ENCODE measurements around the gene CYP11A1. TPM values are rescaled to one million over a fixed set of nuclear protein-coding genes. Genes with fewer than 3 reads are reported as not detected.
"Not testable (repeated sequence)": the region's sequence is repeated elsewhere in the genome, so short reads cannot be mapped to it uniquely, and the experiment has no call there.

Gene CYP11A1
- total and polyA plus RNA-seq, 2 experiments from 2014 or later, result 5.4 to 13.0 TPM

- H3K27me3 ChIP-seq, result peaks cover 3% of the 10 kb centered on the region
- no peak overlapping the region for H3K27ac ChIP-seq
- no peak for DNase-seq (ENCODE audit: low read depth in 1 of 2, low spot score in 1 of 2)
- H3K36me3 ChIP-seq, result no peaks in the 10 kb centered on the region
- peaks cover 23% of the 10 kb centered on the region for H3K4me1 ChIP-seq (ENCODE audit: low read depth)
- H3K4me3 ChIP-seq, result no peak overlapping the region
- H3K9me3 ChIP-seq (ENCODE audit: low read depth), result no peaks in the 10 kb centered on the region
- no peak for TF ChIP-seq CTCF (IDR thresholded peaks at IDR 0.05; ENCODE audit: low read depth, low read length)
Observed at GRCh38 chr15:74368121-74368520, 675 bp upstream of the CYP11A1 start.

DNA sequence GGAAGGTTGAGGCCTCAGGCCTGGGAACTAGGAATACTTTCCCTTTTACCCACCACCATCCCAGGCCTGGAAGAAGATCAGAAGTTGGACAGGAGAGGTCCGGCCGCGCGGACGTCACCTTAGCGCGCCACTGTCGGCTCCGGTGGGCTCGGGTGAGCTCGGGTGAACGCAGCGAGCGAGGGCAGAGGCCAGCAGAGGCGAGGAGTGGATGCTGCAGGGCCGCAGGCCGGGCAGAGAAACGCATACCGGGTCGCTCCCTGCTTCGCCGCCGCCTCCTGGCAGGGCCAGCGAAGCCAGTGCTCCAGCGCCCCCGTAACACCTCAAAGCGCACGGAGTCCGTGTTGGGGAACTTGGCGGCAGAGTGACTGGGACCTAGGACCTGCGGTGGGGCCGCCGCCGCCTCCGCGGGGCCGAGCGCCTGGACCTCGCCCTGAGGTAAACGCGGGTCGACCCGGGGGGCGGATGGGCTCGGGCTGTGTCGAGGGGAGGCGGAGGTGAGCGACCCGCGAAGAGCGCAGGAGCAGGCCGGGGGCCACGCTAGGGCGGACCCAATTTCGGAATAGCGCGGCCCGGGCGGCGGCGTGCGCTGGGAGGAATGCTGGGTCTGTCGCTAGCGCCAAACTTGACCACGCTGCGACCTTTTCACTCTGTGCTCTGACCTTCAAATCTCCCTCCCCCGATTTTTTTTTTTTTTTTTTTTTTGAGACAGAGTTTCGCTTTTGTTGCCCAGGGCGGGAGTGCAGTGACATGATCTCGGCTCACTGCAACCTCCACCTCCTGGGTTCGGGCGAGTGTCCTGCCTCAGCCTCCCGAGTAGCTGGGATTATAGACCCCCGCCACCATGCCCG lies 1.6 kb downstream of the CYP11A1 start:
- peak; percentile 73 to 86 for DNase-seq (ENCODE audit: low read depth in 1 of 2, low spot score in 1 of 2)
- H3K27me3 ChIP-seq, result peaks cover 3% of the 10 kb centered on the region
- TF ChIP-seq CTCF (IDR thresholded peaks at IDR 0.05; ENCODE audit: low read depth, low read length), result peak; percentile 4
- H3K9me3 ChIP-seq (ENCODE audit: low read depth), result no peaks in the 10 kb centered on the region
- H3K36me3 ChIP-seq, result no peaks in the 10 kb centered on the region
- H3K4me3 ChIP-seq, result peak overlapping the region; percentile 33
- peaks cover 23% of the 10 kb centered on the region for H3K4me1 ChIP-seq (ENCODE audit: low read depth)
- peak overlapping the region; percentile 49 for H3K27ac ChIP-seq

DNA sequence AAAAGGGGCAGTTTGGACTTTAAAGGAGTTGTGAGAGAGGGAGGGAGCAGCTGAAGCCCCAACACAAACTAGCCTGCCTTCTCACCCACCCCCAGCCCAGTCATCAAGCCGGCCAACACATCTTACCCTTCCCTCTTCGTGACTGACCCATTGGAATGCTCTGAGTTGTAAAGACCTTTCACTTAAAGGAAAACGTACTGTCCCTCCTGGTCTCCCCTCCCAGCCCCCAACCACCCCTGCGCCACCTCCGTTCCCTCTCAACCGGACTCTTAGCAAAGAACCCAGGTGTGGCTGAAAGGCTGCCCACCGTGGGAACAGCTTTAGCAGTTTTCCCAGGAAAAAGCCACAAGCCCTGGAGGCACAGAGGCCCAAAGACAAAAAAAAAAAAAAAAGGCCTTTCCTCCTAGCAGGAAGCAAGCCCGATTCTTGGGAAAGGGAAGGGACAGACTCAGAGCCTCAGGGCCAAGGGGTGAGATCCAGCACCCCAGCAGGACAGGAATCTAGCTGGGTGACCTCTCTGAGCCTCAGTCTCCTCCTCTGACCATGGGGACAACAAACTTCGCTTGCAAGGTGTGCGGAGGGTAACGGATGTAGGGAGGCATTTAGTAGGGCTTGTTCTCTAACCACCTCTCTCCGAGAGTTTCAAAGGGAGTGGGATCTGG lies 2.4 kb downstream of the CYP11A1 start:
- TF ChIP-seq CTCF (IDR thresholded peaks at IDR 0.05; ENCODE audit: low read depth, low read length), result no peak
- Histone ChIP-seq H3K27me3 (peaks cover 3% of the 10 kb centered on the region), H3K27ac (no peak overlapping the region), H3K36me3 (no peaks in the 10 kb centered on the region), H3K4me3 (peak overlapping the region; percentile 33), H3K9me3 (ENCODE audit: low read depth) (no peaks in the 10 kb centered on the region), H3K4me1 (ENCODE audit: low read depth) (peaks cover 23% of the 10 kb centered on the region)
- DNase-seq (ENCODE audit: low read depth in 1 of 2, low spot score in 1 of 2), result no peak

DNA sequence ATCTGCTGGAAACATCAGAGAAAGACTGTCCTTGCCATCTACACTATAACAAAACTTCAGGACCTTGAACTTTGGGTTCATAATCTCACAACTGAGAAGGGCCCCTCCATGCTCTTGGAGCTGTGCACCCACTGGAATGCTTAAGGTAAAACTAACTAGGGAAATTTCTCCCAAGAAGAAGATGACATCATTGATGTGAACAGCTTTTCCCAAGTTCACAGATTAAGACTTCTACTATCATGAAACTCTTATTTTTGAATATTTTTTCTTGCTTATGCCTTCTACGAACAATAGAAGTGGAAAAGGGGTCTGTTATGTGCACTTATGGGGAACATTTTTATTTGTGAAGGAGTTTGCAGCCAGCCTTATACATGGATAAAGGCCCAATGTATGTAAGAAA lies 5.0 kb downstream of the CYP11A1 start:
- Histone ChIP-seq H3K27ac (no peak overlapping the region), H3K4me1 (ENCODE audit: low read depth) (peaks cover 6% of the 10 kb centered on the region), H3K9me3 (ENCODE audit: low read depth) (no peaks in the 10 kb centered on the region), H3K4me3 (no peak overlapping the region), H3K27me3 (peaks cover 3% of the 10 kb centered on the region), H3K36me3 (no peaks in the 10 kb centered on the region)
- TF ChIP-seq CTCF (IDR thresholded peaks at IDR 0.05; ENCODE audit: low read depth, low read length), result no peak
- DNase-seq (ENCODE audit: low read depth in 1 of 2, low spot score in 1 of 2), result no peak

GRCh38 chr15:74360855-74361254 lies 6.6 kb downstream of the CYP11A1 start:
- DNase-seq (ENCODE audit: low read depth in 1 of 2, low spot score in 1 of 2); H3K4me3 ChIP-seq; H3K4me1 ChIP-seq (ENCODE audit: low read depth); H3K9me3 ChIP-seq (ENCODE audit: low read depth); H3K27me3 ChIP-seq; H3K36me3 ChIP-seq; H3K27ac ChIP-seq: not testable (repeated sequence)

GRCh38 chr15:74359376-74359775 lies 8.1 kb downstream of the CYP11A1 start:
- H3K4me1 ChIP-seq (ENCODE audit: low read depth); H3K9me3 ChIP-seq (ENCODE audit: low read depth); H3K27ac ChIP-seq; H3K27me3 ChIP-seq; H3K36me3 ChIP-seq; H3K4me3 ChIP-seq; DNase-seq (ENCODE audit: low read depth in 1 of 2, low spot score in 1 of 2): not testable (repeated sequence)

GRCh38 chr15:74357514-74357913 lies 9.9 kb downstream of the CYP11A1 start:
- H3K36me3 ChIP-seq; DNase-seq (ENCODE audit: low read depth in 1 of 2, low spot score in 1 of 2); H3K27me3 ChIP-seq; H3K4me1 ChIP-seq (ENCODE audit: low read depth); H3K27ac ChIP-seq; H3K9me3 ChIP-seq (ENCODE audit: low read depth); H3K4me3 ChIP-seq: not testable (repeated sequence)

GRCh38 chr15:74356050-74356449 lies 11.4 kb downstream of the CYP11A1 start:
- H3K4me1 ChIP-seq (ENCODE audit: low read depth); DNase-seq (ENCODE audit: low read depth in 1 of 2, low spot score in 1 of 2); H3K27ac ChIP-seq; H3K27me3 ChIP-seq; H3K9me3 ChIP-seq (ENCODE audit: low read depth); H3K36me3 ChIP-seq; H3K4me3 ChIP-seq: not testable (repeated sequence)

- not testable (repeated sequence) for H3K36me3 ChIP-seq; H3K9me3 ChIP-seq (ENCODE audit: low read depth); DNase-seq (ENCODE audit: low read depth in 1 of 2, low spot score in 1 of 2)
Observed at GRCh38 chr15:74353992-74354391, 13.5 kb downstream of the CYP11A1 start.

More at GRCh38 chr15:74353992-74354391, 13.5 kb downstream of the CYP11A1 start:
- not testable (repeated sequence) for H3K4me3 ChIP-seq; H3K27ac ChIP-seq; H3K27me3 ChIP-seq; H3K4me1 ChIP-seq (ENCODE audit: low read depth)
